Epidermal melanocyte (primary cell): ENCODE measurements around the gene RNF207.

Experiments used
- DNase-seq: peaks from one replicate; pipeline ENCODE4 v3.0.0; 2011; ENCODE audit warnings: low spot score; ENCODE audit not compliant: insufficient read length

Gene RNF207

GRCh38 chr1:6248161-6248776 is 42.4 kb downstream of the RNF207 start:
- DNase-seq, result no peak

GRCh38 chr1:6248932-6249738 is 43.2 kb downstream of the RNF207 start:
- DNase-seq, result no peak

GRCh38 chr1:6249739-6250689 is 44.1 kb downstream of the RNF207 start:
- no peak for DNase-seq

GRCh38 chr1:6251233-6251632 is 45.3 kb downstream of the RNF207 start:
- DNase-seq, result no peak

GRCh38 chr1:6251681-6252373 is 45.9 kb downstream of the RNF207 start:
- DNase-seq, result no peak

GRCh38 chr1:6252374-6252710 is 46.4 kb downstream of the RNF207 start:
- DNase-seq, result no peak

GRCh38 chr1:6253380-6253779 is 47.5 kb downstream of the RNF207 start:
- no peak for DNase-seq

GRCh38 chr1:6254691-6255090 is 48.8 kb downstream of the RNF207 start:
- no peak for DNase-seq

- no peak for DNase-seq
These were observed 50.7 kb downstream of the RNF207 start for GRCh38 chr1:6256645-6257044.

GRCh38 chr1:6257541-6258069 is 51.7 kb downstream of the RNF207 start:
- no peak for DNase-seq

GRCh38 chr1:6258675-6259074 is 52.8 kb downstream of the RNF207 start:
- no peak for DNase-seq

GRCh38 chr1:6259491-6260362 is 53.8 kb downstream of the RNF207 start:
- peak; percentile 90 for DNase-seq

- DNase-seq, result no peak
These were observed 54.6 kb downstream of the RNF207 start for GRCh38 chr1:6260433-6260934.

GRCh38 chr1:6260961-6261614 is 55.2 kb downstream of the RNF207 start, which contains the start of gene GPR153:
GPR153 (minus strand) TSS chr1:6261098; CDS start chr1:6254905, 6,193 bp downstream.
- DNase-seq, result no peak

- no peak for DNase-seq
These were observed 55.7 kb downstream of the RNF207 start for GRCh38 chr1:6261615-6261995.

- DNase-seq, result no peak
These were observed 56.9 kb downstream of the RNF207 start for GRCh38 chr1:6262555-6263420.

- DNase-seq, result no peak
These were observed 57.8 kb downstream of the RNF207 start for GRCh38 chr1:6263716-6264115.

GRCh38 chr1:6265151-6265550 is 59.2 kb downstream of the RNF207 start:
- DNase-seq, result no peak
